SJSA1 (cell line): ENCODE measurements around the gene PDIA2. TPM values are rescaled to one million over a fixed set of nuclear protein-coding genes. Genes with fewer than 3 reads are reported as not detected.

ENCODE experiments used
- DNase-seq, 2 experiments: peaks; one replicate each; pipeline ENCODE4 v3.0.0-alpha.2; 2015 to 2020; ENCODE audit warnings: low spot score in 2 of 2, low read depth in 1 of 2
- H3K27ac ChIP-seq: fragments of 250-450 bp; sonication (Bioruptor Pico); 2 replicates; pipeline ENCODE4 v1.5.1; 2020; ENCODE audit warnings: mild to moderate bottlenecking, moderate library complexity
- H3K27me3 ChIP-seq: fragments of 250-450 bp; sonication (Bioruptor Pico); replicated peaks from 2 replicates; pipeline ENCODE4 v1.5.1; 2020; ENCODE audit warnings: mild to moderate bottlenecking, moderate library complexity
- H3K36me3 ChIP-seq: fragments of 250-450 bp; sonication (Bioruptor Pico); 2 replicates; pipeline ENCODE4 v1.5.1; 2020; ENCODE audit warnings: mild to moderate bottlenecking
- H3K4me1 ChIP-seq: fragments of 250-450 bp; sonication (Bioruptor Pico); replicated peaks from 2 replicates; pipeline ENCODE4 v1.6.1; 2021; ENCODE audit warnings: mild to moderate bottlenecking
- H3K4me3 ChIP-seq: fragments of 250-450 bp; sonication (Bioruptor Pico); 2 replicates; pipeline ENCODE4 v1.5.1; 2020; ENCODE audit warnings: mild to moderate bottlenecking
- H3K9me3 ChIP-seq: fragments of 250-450 bp; sonication (Bioruptor Pico); replicated peaks from 2 replicates; pipeline ENCODE4 v1.5.1; 2020; ENCODE audit warnings: mild to moderate bottlenecking
- total RNA-seq: library from RNA; depleted of rRNA; stranded (reverse); fragments of >200 nt; shearing (Covaris generic); gene quantifications from 2 replicates; pipeline ENCODE4 v1.2.3, GENCODE V29; 2014

The PDIA2 gene
- total RNA-seq, 1 experiment from 2014 or later, result not detected

GRCh38 chr16:280005-280460, 2.9 kb upstream of the PDIA2 start:
- DNase-seq, result no peak
- Histone ChIP-seq H3K27me3 (peaks cover 48% of the 10 kb centered on the region), H3K4me1 (no peaks in the 10 kb centered on the region; the same call in 1 of the 2 replicates), H3K36me3 (no peaks in the 10 kb centered on the region), H3K27ac (no peak overlapping the region), H3K9me3 (no peaks in the 10 kb centered on the region), H3K4me3 (no peak overlapping the region)

GRCh38 chr16:280552-280951, 2.4 kb upstream of the PDIA2 start, which contains the start of gene ARHGDIG:
Gene ARHGDIG, plus strand, starts transcription at chr16:280591. Its CDS starts 90 bp downstream, at chr16:280681.
- Histone ChIP-seq H3K27ac (no peak within 1 kb of the TSS), H3K27me3 (peaks cover 44% of the 10 kb centered on the region), H3K9me3 (no peaks in the 10 kb centered on the region), H3K4me3 (no peak within 1 kb of the TSS), H3K4me1 (no peaks in the 10 kb centered on the region; the same call in 1 of the 2 replicates), H3K36me3 (no peaks in the 10 kb centered on the region)
- DNase-seq, result no peak

- H3K9me3 ChIP-seq, result no peaks in the 10 kb centered on the region
- H3K27me3 ChIP-seq, result peaks cover 44% of the 10 kb centered on the region
- no peak overlapping the region for H3K4me3 ChIP-seq
- H3K36me3 ChIP-seq, result no peaks in the 10 kb centered on the region
- no peak for DNase-seq
- H3K27ac ChIP-seq, result no peak overlapping the region
- H3K4me1 ChIP-seq, result no peaks in the 10 kb centered on the region; the same call in 1 of the 2 replicates
Measured at GRCh38 chr16:280991-281659, 1.8 kb upstream of the PDIA2 start.

- H3K27ac ChIP-seq, result no peak overlapping the region
- no peaks in the 10 kb centered on the region; the same call in 1 of the 2 replicates for H3K4me1 ChIP-seq
- H3K36me3 ChIP-seq, result peaks cover 5% of the 10 kb centered on the region
- H3K9me3 ChIP-seq, result peaks cover 4% of the 10 kb centered on the region; the same call in 1 of the 2 replicates
- H3K4me3 ChIP-seq, result no peak overlapping the region
- DNase-seq, result no peak
- peaks cover 37% of the 10 kb centered on the region for H3K27me3 ChIP-seq
Measured at GRCh38 chr16:281660-282255, 1.2 kb upstream of the PDIA2 start.

- Histone ChIP-seq H3K4me3 (no peak overlapping the region), H3K27me3 (peaks cover 31% of the 10 kb centered on the region), H3K9me3 (peaks cover 7% of the 10 kb centered on the region; the same call in 1 of the 2 replicates), H3K4me1 (no peaks in the 10 kb centered on the region; the same call in 1 of the 2 replicates), H3K27ac (no peak overlapping the region), H3K36me3 (peaks cover 12% of the 10 kb centered on the region)
- DNase-seq, result no peak
Measured at GRCh38 chr16:282491-282890, 473 bp upstream of the PDIA2 start.

GRCh38 chr16:284204-285120, 1.5 kb downstream of the PDIA2 start:
- Histone ChIP-seq H3K4me1 (no peaks in the 10 kb centered on the region; the same call in 1 of the 2 replicates), H3K9me3 (peaks cover 7% of the 10 kb centered on the region; the same call in 1 of the 2 replicates), H3K27me3 (peaks cover 20% of the 10 kb centered on the region), H3K27ac (no peak overlapping the region), H3K36me3 (peaks cover 27% of the 10 kb centered on the region), H3K4me3 (no peak overlapping the region)
- no peak for DNase-seq

GRCh38 chr16:285146-286055, 2.4 kb downstream of the PDIA2 start:
- no peak overlapping the region for H3K27ac ChIP-seq
- no peak for DNase-seq
- peaks cover 15% of the 10 kb centered on the region for H3K27me3 ChIP-seq
- H3K36me3 ChIP-seq, result peaks cover 29% of the 10 kb centered on the region
- peaks cover 7% of the 10 kb centered on the region; the same call in 1 of the 2 replicates for H3K9me3 ChIP-seq
- no peaks in the 10 kb centered on the region; the same call in 1 of the 2 replicates for H3K4me1 ChIP-seq
- no peak overlapping the region for H3K4me3 ChIP-seq

GRCh38 chr16:286491-287297, 3.7 kb downstream of the PDIA2 start:
- Histone ChIP-seq H3K4me3 (no peak overlapping the region), H3K36me3 (peaks cover 36% of the 10 kb centered on the region), H3K27ac (no peak overlapping the region), H3K9me3 (peaks cover 7% of the 10 kb centered on the region; the same call in 1 of the 2 replicates), H3K27me3 (peaks cover 3% of the 10 kb centered on the region; the same call in 1 of the 2 replicates), H3K4me1 (no peaks in the 10 kb centered on the region)
- DNase-seq, result no peak

GRCh38 chr16:287298-287811, 4.4 kb downstream of the PDIA2 start:
- DNase-seq, result no peak
- Histone ChIP-seq H3K36me3 (peaks cover 37% of the 10 kb centered on the region), H3K9me3 (peaks cover 7% of the 10 kb centered on the region; the same call in 1 of the 2 replicates), H3K27me3 (0 out of 2 replicates have a peak, but pooled peaks cover 3% of the 10 kb centered on the region), H3K27ac (no peak overlapping the region), H3K4me3 (no peak overlapping the region), H3K4me1 (no peaks in the 10 kb centered on the region)

- Histone ChIP-seq H3K36me3 (peaks cover 44% of the 10 kb centered on the region), H3K4me3 (no peak overlapping the region), H3K27me3 (no peaks in the 10 kb centered on the region), H3K4me1 (no peaks in the 10 kb centered on the region), H3K27ac (no peak overlapping the region), H3K9me3 (peaks cover 7% of the 10 kb centered on the region; the same call in 1 of the 2 replicates)
- no peak for DNase-seq
Measured at GRCh38 chr16:287981-288920, 5.3 kb downstream of the PDIA2 start.

GRCh38 chr16:289395-289997, 6.5 kb downstream of the PDIA2 start:
- H3K4me3 ChIP-seq, result no peak overlapping the region
- H3K4me1 ChIP-seq, result no peaks in the 10 kb centered on the region
- peaks cover 7% of the 10 kb centered on the region; the same call in 1 of the 2 replicates for H3K9me3 ChIP-seq
- H3K27ac ChIP-seq, result no peak overlapping the region
- H3K27me3 ChIP-seq, result no peaks in the 10 kb centered on the region
- peaks cover 51% of the 10 kb centered on the region for H3K36me3 ChIP-seq
- no peak for DNase-seq
